SU-DHL-6 (cell line): Measurements from ENCODE around the gene BHLHE23.
A peak's percentile ranks its signal among the peaks of the same experiment; 100 is the strongest.

Experiments used
- H2AFZ ChIP-seq: fragments of 200-600 bp; sonication (generic); 2 replicates; pipeline ENCODE4 v1.6.1; 2014; ENCODE audit warnings: low read depth, mild to moderate bottlenecking, moderate library complexity, mixed read lengths, antibody characterized with exemption, low read length; ENCODE audit not compliant: severe bottlenecking
- H3F3A ChIP-seq: fragments of 200-600 bp; shearing (Covaris generic); 2 replicates; pipeline ENCODE4 v1.6.0; 2016; ENCODE audit warnings: antibody characterized with exemption, mild to moderate bottlenecking; ENCODE audit not compliant: insufficient read depth
- H3K27ac ChIP-seq: fragments of 200-600 bp; sonication (generic); 2 replicates; pipeline ENCODE4 v1.5.1; 2016; ENCODE audit warnings: low read depth, mild to moderate bottlenecking, low read length, moderate library complexity, mixed read lengths
- H3K27me3 ChIP-seq: fragments of 200-600 bp; sonication (generic), shearing (Covaris generic); 2 replicates; pipeline ENCODE4 v1.6.0; 2014; ENCODE audit warnings: mild to moderate bottlenecking, low read length
- H3K36me3 ChIP-seq: fragments of 200-600 bp; sonication (generic); 2 replicates; pipeline ENCODE4 v1.6.1; 2014; ENCODE audit warnings: mild to moderate bottlenecking, low read length, mixed read lengths
- H3K4me2 ChIP-seq: fragments of 300-600, 200-600 bp; shearing (Covaris generic), sonication (generic); 2 replicates; pipeline ENCODE4 v1.6.0; 2014; ENCODE audit warnings: low read length, low read depth, mild to moderate bottlenecking; ENCODE audit not compliant: poor library complexity, severe bottlenecking
- H3K4me3 ChIP-seq: fragments of 200-600 bp; sonication (generic); 2 replicates; pipeline ENCODE4 v1.5.1; 2014; ENCODE audit warnings: antibody characterized with exemption, low read length, mild to moderate bottlenecking, mixed read lengths; ENCODE audit not compliant: insufficient read depth, poor library complexity, severe bottlenecking
- H3K79me2 ChIP-seq: fragments of 200-600 bp; sonication (generic); 2 replicates; pipeline ENCODE4 v1.6.1; 2014; ENCODE audit warnings: mild to moderate bottlenecking, low read length, moderate library complexity; ENCODE audit not compliant: insufficient read depth
- H3K9ac ChIP-seq: fragments of 200-600 bp; sonication (generic); 2 replicates; pipeline ENCODE4 v1.7.0; 2014; ENCODE audit warnings: mild to moderate bottlenecking, low read length
- H3K9me2 ChIP-seq: fragments of 200-600 bp; sonication (generic); replicated peaks from 2 replicates; pipeline ENCODE4 v1.6.1; 2014; ENCODE audit warnings: low read length; ENCODE audit not compliant: insufficient read depth
- H3K9me3 ChIP-seq: fragments of 200-600 bp; sonication (generic); 2 replicates; pipeline ENCODE4 v1.6.1; 2014; ENCODE audit warnings: low read length, mixed read lengths; ENCODE audit not compliant: insufficient read depth
- H4K20me1 ChIP-seq: fragments of 200-600 bp; sonication (generic); 2 replicates; pipeline ENCODE4 v1.6.1; 2014; ENCODE audit warnings: low read depth, mild to moderate bottlenecking, antibody characterized with exemption, low read length, moderate library complexity, mixed read lengths
- EZH2phosphoT487 ChIP-seq: fragments of 200-600 bp; sonication (generic), shearing (Covaris generic); conservative IDR thresholded peaks from 2 replicates; pipeline ENCODE4 v1.6.1; 2018; ENCODE audit warnings: mild to moderate bottlenecking, antibody characterized with exemption, low read length, moderate library complexity, mixed read lengths
- TF ChIP-seq, protein P1 (sequence below): fragments of 200-600 bp; sonication (generic); IDR thresholded peaks from one replicate; pipeline ENCODE4 v1.5.1; 2017; ENCODE audit warnings: antibody characterized with exemption, mild to moderate bottlenecking, low read length, moderate library complexity; ENCODE audit not compliant: insufficient read depth, poor library complexity, severe bottlenecking

The BHLHE23 gene

DNA sequence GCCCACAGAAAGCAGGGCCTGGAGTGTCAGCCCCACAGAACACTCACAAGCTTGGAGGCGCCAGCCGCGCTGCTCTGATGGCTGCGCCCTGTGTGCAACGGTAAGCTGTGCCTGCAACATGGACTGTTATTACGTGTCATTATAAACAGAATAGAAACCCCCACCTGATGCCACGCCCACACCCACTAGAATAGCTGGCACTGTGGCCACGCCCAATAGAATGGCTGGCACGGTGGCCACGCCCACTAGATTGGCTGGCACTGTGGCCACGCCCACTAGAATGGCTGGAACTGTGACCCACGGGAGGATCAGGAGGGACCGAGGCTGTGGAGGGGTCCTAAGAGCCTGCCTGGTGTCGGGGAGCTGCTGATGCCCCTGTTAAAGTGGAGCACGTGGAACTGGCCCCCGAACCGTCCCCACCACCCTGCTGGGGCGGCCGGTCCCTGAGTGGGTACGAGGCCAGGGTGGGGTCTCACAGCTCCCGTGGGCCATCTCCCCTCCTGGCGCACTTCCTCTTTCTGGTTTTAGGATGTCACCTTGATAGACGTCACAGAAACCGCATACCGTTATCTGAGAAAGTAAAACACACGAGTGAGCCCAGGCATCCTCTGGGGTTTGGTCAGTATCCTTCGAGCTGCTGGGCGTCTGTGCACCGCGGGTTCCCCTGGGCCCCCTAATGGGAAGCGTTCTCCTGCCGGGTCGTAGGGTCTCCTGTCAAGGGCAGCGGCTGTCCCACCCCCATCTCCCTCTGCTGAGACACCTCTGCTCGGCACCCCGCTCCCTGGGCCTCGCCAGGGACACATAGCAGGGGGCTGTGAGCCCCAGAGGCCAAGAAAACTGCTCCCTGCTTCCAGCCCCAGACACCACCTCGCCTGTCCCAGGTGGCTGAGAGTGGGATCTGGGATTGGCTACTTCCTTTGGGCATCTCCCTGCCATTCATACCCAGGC, 28.9 kb downstream of the BHLHE23 start:
- no peaks in the 10 kb centered on the region for H3K9me2 ChIP-seq
- no peaks in the 10 kb centered on the region for H3K79me2 ChIP-seq
- no peak overlapping the region for H3K27ac ChIP-seq
- H3K4me3 ChIP-seq, result no peak overlapping the region
- H3K4me2 ChIP-seq, result peak overlapping the region; percentile 31
- no peaks in the 10 kb centered on the region for H3K27me3 ChIP-seq
- no peak overlapping the region for H2AFZ ChIP-seq
- H3F3A ChIP-seq, result no peaks in the 10 kb centered on the region
- H3K36me3 ChIP-seq, result no peaks in the 10 kb centered on the region
- H3K9ac ChIP-seq, result no peak overlapping the region
- TF ChIP-seq EZH2phosphoT487, result no peak
- TF ChIP-seq, protein P1, sequence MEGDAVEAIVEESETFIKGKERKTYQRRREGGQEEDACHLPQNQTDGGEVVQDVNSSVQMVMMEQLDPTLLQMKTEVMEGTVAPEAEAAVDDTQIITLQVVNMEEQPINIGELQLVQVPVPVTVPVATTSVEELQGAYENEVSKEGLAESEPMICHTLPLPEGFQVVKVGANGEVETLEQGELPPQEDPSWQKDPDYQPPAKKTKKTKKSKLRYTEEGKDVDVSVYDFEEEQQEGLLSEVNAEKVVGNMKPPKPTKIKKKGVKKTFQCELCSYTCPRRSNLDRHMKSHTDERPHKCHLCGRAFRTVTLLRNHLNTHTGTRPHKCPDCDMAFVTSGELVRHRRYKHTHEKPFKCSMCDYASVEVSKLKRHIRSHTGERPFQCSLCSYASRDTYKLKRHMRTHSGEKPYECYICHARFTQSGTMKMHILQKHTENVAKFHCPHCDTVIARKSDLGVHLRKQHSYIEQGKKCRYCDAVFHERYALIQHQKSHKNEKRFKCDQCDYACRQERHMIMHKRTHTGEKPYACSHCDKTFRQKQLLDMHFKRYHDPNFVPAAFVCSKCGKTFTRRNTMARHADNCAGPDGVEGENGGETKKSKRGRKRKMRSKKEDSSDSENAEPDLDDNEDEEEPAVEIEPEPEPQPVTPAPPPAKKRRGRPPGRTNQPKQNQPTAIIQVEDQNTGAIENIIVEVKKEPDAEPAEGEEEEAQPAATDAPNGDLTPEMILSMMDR, result no peak
- no peaks in the 10 kb centered on the region for H3K9me3 ChIP-seq
- H4K20me1 ChIP-seq, result no peaks in the 10 kb centered on the region

DNA sequence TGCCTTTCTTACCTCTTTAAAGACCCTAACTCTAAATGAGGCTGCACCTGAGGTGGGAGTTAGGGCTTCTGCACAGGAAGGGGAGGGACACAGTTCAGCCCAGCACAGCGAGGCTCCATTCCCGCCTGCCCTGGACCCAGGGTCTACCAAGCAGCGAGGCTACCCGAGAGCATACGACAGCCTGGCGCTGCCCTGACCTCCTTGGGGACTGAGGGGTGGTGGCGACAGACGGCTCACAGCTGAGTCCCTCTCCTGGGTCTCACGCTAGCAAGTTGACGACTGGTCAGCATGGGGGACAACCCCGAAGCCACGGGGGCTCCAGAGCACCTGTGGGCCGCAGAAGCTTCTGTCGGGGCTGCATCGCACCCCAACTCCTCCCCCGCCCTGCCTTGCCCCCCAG, 29.9 kb downstream of the BHLHE23 start:
- Histone ChIP-seq H3K9me3 (no peaks in the 10 kb centered on the region), H3K36me3 (no peaks in the 10 kb centered on the region), H3F3A (no peaks in the 10 kb centered on the region), H3K9me2 (no peaks in the 10 kb centered on the region), H3K27me3 (no peaks in the 10 kb centered on the region), H2AFZ (no peak overlapping the region), H3K4me3 (no peak overlapping the region), H4K20me1 (no peaks in the 10 kb centered on the region), H3K4me2 (no peak overlapping the region), H3K27ac (no peak overlapping the region), H3K9ac (no peak overlapping the region), H3K79me2 (no peaks in the 10 kb centered on the region)
- TF ChIP-seq, protein P1, result no peak
- no peak for TF ChIP-seq EZH2phosphoT487

DNA sequence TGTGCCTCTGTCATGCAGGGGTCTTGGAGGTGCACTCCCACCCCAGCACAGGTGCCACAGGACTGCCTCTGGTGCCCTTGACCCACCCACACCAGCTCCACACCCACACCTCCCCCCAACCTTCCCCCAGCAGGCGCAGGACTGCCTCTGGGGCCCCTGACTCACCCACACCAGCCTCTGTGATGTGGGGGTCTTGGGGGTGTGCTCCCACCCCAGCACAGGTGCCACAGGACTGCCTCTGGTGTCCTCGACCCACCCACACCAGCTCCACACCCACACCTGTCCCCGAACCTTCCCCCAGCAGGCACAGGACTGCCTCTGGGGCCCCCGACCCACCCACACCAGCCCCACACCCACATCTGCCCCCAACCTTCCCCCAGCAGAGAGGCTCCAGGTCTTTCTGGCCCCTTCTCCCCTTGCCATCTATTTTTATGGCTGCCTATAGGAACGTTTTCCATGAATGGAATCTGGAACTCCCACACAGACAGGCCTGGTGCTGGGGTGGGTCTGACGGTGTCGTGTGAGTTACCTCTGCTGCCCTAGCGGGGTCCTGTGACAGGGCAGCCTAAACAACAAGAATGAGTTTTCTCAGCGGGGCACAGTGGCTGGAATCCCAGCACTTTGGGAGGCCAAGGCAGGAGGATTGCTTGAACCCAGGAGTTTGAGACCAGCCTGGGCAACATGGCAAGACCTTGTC, 30.8 kb downstream of the BHLHE23 start:
- H2AFZ ChIP-seq, result no peak overlapping the region
- no peaks in the 10 kb centered on the region for H3K36me3 ChIP-seq
- no peaks in the 10 kb centered on the region for H3K9me3 ChIP-seq
- H3F3A ChIP-seq, result no peaks in the 10 kb centered on the region
- no peak overlapping the region for H3K4me2 ChIP-seq
- H4K20me1 ChIP-seq, result no peaks in the 10 kb centered on the region
- H3K9ac ChIP-seq, result no peak overlapping the region
- H3K9me2 ChIP-seq, result no peaks in the 10 kb centered on the region
- H3K27ac ChIP-seq, result no peak overlapping the region
- no peak overlapping the region for H3K4me3 ChIP-seq
- TF ChIP-seq, protein P1, result no peak
- no peak for TF ChIP-seq EZH2phosphoT487
- H3K27me3 ChIP-seq, result no peaks in the 10 kb centered on the region
- H3K79me2 ChIP-seq, result no peaks in the 10 kb centered on the region
